Measurements from ENCODE around the gene EFCAB6.

The EFCAB6 gene

DNA sequence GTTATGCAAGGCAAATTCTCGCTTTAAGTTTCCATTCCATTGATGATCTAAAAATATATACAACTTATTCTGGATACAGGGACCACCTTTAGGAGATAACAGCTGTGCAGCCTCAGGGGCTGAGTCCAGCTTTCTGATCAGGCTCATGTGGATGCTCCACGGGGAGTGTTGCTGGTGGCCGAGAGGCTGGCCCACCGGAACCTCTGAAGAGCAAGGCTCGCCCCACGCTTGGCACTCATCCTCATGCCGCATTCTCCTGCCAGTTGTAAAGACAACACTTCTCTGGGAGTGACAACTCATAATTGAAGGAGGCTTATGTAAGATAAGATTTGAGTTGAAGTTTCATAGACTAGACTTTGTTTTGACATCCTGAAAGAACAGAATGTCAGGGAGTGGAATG is 276.8 kb downstream of the EFCAB6 start:
- no peak for DNase-seq (ENCODE audit: low read depth)
- TF ChIP-seq, protein P1, sequence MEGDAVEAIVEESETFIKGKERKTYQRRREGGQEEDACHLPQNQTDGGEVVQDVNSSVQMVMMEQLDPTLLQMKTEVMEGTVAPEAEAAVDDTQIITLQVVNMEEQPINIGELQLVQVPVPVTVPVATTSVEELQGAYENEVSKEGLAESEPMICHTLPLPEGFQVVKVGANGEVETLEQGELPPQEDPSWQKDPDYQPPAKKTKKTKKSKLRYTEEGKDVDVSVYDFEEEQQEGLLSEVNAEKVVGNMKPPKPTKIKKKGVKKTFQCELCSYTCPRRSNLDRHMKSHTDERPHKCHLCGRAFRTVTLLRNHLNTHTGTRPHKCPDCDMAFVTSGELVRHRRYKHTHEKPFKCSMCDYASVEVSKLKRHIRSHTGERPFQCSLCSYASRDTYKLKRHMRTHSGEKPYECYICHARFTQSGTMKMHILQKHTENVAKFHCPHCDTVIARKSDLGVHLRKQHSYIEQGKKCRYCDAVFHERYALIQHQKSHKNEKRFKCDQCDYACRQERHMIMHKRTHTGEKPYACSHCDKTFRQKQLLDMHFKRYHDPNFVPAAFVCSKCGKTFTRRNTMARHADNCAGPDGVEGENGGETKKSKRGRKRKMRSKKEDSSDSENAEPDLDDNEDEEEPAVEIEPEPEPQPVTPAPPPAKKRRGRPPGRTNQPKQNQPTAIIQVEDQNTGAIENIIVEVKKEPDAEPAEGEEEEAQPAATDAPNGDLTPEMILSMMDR (IDR thresholded peaks at IDR 0.05; ENCODE audit: insufficient read depth, low read depth, low read length, missing control alignments) = no peak
- no peak overlapping the region for H3K4me3 ChIP-seq (ENCODE audit: low read depth, low read length)

DNA sequence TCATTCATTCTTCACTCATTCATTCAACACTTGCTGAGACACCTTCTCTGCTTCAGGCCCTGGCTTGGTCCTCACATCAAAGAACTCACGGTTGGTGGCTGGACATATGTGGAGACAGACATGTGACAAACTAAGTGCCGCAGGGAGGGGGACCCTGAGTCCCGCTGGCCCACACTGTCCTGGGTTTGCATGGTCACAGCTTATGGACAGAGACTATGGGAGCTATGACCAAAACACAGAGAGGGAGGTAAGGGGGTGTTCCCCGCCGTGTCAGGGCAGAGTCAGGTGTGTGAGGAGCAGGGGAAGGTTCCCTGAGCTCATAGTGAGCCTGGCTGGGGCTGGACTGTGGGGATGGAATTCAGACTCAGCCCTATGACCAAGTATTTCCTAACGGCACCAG is 277.2 kb downstream of the EFCAB6 start:
- H3K4me3 ChIP-seq (ENCODE audit: low read depth, low read length) = no peak overlapping the region
- TF ChIP-seq, protein P1 (IDR thresholded peaks at IDR 0.05; ENCODE audit: insufficient read depth, low read depth, low read length, missing control alignments) = no peak
- DNase-seq (ENCODE audit: low read depth) = no peak

DNA sequence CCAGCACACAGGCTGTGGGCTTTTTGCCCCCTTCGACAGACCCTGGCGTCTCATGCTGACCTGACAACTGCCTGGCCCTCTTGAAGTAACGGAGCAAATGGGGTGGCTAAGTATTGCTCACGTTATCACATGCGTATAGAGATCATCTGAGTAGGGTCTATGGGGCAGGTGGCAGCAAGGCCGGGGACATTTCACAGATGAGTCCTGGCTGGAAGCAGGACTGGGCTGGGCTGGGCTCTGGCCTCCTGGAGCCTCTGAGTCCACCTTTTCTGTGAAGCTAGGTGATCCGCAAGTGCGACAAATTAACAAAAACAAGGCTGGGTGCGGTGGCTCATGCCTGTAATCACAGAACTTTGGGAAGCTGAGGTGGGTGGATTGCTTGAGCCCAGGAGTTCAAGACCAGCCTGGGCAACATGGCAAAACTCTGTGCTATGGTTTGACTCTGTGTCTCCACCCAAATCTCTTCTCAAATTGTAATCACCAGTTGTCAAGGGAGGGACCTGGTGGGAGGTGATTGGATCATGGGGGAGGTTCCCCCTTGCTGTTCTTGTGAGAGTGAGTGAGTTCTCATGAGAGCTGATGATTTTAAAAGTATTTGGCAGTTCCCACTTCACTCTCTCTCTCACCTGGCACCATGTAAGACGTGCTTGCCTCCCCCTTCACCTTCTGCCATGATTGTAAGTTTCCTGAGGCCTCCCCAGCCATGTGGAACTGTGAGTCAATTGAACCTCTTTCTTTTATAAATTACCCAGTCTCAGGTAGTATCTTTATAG is 278.3 kb downstream of the EFCAB6 start:
- H3K4me3 ChIP-seq (ENCODE audit: low read depth, low read length) = no peak overlapping the region
- TF ChIP-seq, protein P1 (IDR thresholded peaks at IDR 0.05; ENCODE audit: insufficient read depth, low read depth, low read length, missing control alignments) = no peak
- DNase-seq (ENCODE audit: low read depth) = no peak

DNA sequence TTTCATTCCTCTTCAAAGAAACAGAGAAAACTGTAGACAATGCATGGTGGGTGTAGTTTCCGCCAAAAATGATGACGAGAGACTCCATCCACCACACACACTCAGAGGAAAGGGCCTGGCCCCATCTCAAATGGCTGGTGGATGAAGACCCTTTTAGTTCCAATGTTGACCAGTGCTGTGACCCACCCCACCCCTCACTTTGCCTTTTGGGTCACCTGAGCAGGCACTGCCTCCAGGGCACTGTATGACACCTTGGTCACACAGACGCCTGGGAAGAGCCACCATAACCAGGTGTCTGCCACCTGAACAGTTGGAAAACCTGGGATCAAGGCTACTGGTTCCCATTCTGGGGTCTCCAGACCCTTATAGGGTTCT is 279.0 kb downstream of the EFCAB6 start:
- H3K4me3 ChIP-seq (ENCODE audit: low read depth, low read length) = no peak overlapping the region
- no peak for DNase-seq (ENCODE audit: low read depth)
- TF ChIP-seq, protein P1 (IDR thresholded peaks at IDR 0.05; ENCODE audit: insufficient read depth, low read depth, low read length, missing control alignments) = no peak

DNA sequence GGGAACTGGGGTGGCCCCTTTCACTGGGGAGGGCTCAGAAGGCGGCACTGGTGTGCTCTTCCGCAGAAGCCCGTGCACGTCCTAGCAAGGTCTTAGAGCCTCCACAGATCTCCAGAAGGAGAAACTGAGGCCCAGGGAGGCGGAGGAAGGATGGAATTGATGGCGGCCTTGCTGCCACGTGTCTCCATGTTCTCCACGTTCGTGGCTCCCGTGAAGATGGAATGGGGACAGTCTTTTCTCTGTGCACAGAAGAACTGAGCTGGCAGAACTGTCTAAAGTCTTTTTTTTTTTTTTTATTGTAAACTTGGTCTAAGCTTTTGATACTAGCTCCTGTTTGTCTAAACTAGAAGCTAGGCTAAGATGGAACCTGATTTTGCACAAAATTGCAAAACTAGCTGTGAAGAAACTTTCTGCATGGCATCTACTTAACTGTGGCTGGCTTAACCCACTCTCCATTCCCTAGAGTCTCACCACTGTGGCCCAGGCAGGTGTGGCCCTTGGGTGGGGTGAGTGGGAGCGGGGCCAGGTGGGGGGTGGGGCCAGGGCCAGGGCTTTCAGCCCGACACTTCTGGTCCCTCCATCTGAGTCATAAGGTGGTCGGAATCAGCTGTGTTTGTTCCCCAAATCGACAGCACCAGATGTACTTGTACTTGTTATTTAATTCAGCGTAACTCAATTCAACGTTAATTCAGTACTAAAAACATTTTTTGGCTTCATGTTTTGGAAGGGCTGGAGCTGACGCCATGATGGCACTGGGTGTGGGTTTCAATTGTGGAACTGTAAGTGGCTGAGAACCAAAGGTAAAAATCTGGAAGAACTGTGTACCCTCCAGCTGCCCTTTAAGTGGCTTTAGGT is 279.6 kb downstream of the EFCAB6 start:
- TF ChIP-seq, protein P1 (IDR thresholded peaks at IDR 0.05; ENCODE audit: insufficient read depth, low read depth, low read length, missing control alignments) = no peak
- H3K4me3 ChIP-seq (ENCODE audit: low read depth, low read length) = no peak overlapping the region
- DNase-seq (ENCODE audit: low read depth) = no peak

DNA sequence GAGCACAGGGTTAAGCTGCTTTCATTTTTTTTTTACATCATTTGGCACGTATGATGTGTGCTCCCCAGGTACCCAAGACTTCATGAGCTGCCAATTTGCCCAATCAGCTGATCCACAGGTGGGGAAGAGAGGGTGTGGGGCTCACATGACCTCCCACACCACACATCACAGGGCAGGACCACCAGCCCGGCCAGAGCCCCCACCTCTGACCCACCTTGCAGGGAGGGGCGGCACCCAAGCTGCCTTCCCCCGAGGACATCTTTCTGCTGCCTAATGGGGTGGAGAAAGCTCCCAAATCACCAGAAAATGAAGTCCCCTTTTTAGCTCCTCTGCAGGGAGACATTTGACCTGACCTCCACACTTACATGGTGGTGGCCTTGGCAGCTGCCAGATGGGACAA is 280.5 kb downstream of the EFCAB6 start:
- DNase-seq (ENCODE audit: low read depth) = no peak
- H3K4me3 ChIP-seq (ENCODE audit: low read depth, low read length) = no peak overlapping the region
- TF ChIP-seq, protein P1 (IDR thresholded peaks at IDR 0.05; ENCODE audit: insufficient read depth, low read depth, low read length, missing control alignments) = no peak
